IPS DF 4.7 (cell line): ENCODE measurements around the gene ATF6.
"Not testable (repeated sequence)": the region's sequence is repeated elsewhere in the genome, so short reads cannot be mapped to it uniquely, and the experiment has no call there.

Experiments used
- DNase-seq: peaks from one replicate; pipeline ENCODE4 v3.0.0-alpha.2; 2013; ENCODE audit warnings: low spot score; ENCODE audit errors: extremely low read depth

The ATF6 gene

GRCh38 chr1:161731981-161732718 is 34.0 kb upstream of the ATF6 start:
- no peak for DNase-seq

- no peak for DNase-seq
These were observed 32.6 kb upstream of the ATF6 start for GRCh38 chr1:161733526-161733925.

GRCh38 chr1:161735837-161736236 is 30.3 kb upstream of the ATF6 start:
- DNase-seq, result no peak

- DNase-seq, result no peak
These were observed 29.7 kb upstream of the ATF6 start for GRCh38 chr1:161736335-161736969.

GRCh38 chr1:161737625-161738024 is 28.5 kb upstream of the ATF6 start:
- DNase-seq, result no peak

- no peak for DNase-seq
These were observed 27.4 kb upstream of the ATF6 start for GRCh38 chr1:161738627-161739287.

GRCh38 chr1:161739865-161740566 is 26.1 kb upstream of the ATF6 start:
- DNase-seq, result no peak

- DNase-seq, result no peak
These were observed 25.2 kb upstream of the ATF6 start for GRCh38 chr1:161740921-161741320.

- no peak for DNase-seq
These were observed 22.9 kb upstream of the ATF6 start for GRCh38 chr1:161743231-161743630.

- no peak for DNase-seq
These were observed 18.3 kb upstream of the ATF6 start for GRCh38 chr1:161747801-161748200.

- DNase-seq, result no peak
These were observed 16.4 kb upstream of the ATF6 start, which contains the start of gene DUSP12 for GRCh38 chr1:161749509-161750407. DUSP12 (plus strand) TSS chr1:161749786; CDS start chr1:161749802, 16 bp downstream.

GRCh38 chr1:161763522-161764098 is 2.5 kb upstream of the ATF6 start:
- DNase-seq, result no peak

- DNase-seq, result no peak
These were observed 2.3 kb downstream of the ATF6 start for GRCh38 chr1:161768461-161768860.

- no peak for DNase-seq
These were observed 3.0 kb downstream of the ATF6 start for GRCh38 chr1:161768986-161769672.

- not testable (repeated sequence) for DNase-seq
These were observed 3.5 kb downstream of the ATF6 start for GRCh38 chr1:161769673-161770045.

- DNase-seq, result no peak
These were observed 4.1 kb downstream of the ATF6 start for GRCh38 chr1:161770250-161770649.

- DNase-seq, result no peak
These were observed 5.0 kb downstream of the ATF6 start for GRCh38 chr1:161771161-161771560.

GRCh38 chr1:161771973-161772372 is 5.9 kb downstream of the ATF6 start:
- DNase-seq, result no peak

GRCh38 chr1:161772397-161772796 is 6.3 kb downstream of the ATF6 start:
- DNase-seq, result no peak

- no peak for DNase-seq
These were observed 7.7 kb downstream of the ATF6 start for GRCh38 chr1:161773791-161774190.
